Activated T-helper 1 cell treated with anti-CD3 and anti-CD28 coated beads, Interleukin-12 subunit alpha, Interleukin-12 subunit beta, Interleukin-2, Interleukin-4 antibody, amounts not matched to agents 30 ng/mL and 10 ng/mL and 1 ng/mL, durations not matched to agents 14 hours and 24 hours and 36 hours (primary cell): Measurements from ENCODE around the gene KRTAP1-4. TPM values are rescaled to one million over a fixed set of nuclear protein-coding genes. Genes with fewer than 3 reads are reported as not detected.
"Not testable (repeated sequence)": the region's sequence is repeated elsewhere in the genome, so short reads cannot be mapped to it uniquely, and the experiment has no call there.

Source experiments
- DNase-seq: peaks from one replicate; pipeline ENCODE4 v3.0.0; 2021; ENCODE audit warnings: low spot score
- H3K27ac Mint-ChIP-seq: one replicate; pipeline ENCODE4 v1.8.0; 2021; ENCODE audit warnings: mild to moderate bottlenecking, mixed read lengths
- H3K27me3 Mint-ChIP-seq: one replicate; pipeline ENCODE4 v1.8.0; 2022; ENCODE audit warnings: mild to moderate bottlenecking, moderate library complexity, mixed read lengths; ENCODE audit not compliant: insufficient read depth
- H3K36me3 Mint-ChIP-seq: one replicate; pipeline ENCODE4 v1.8.0; 2021; ENCODE audit warnings: low read depth, mixed read lengths
- H3K4me1 Mint-ChIP-seq: one replicate; pipeline ENCODE4 v1.8.0; 2021; ENCODE audit warnings: low read depth, mixed read lengths
- H3K4me3 Mint-ChIP-seq: one replicate; pipeline ENCODE4 v1.8.0; 2021; ENCODE audit warnings: mild to moderate bottlenecking, moderate library complexity, mixed read lengths
- H3K9me3 Mint-ChIP-seq: one replicate; pipeline ENCODE4 v1.8.0; 2021; ENCODE audit warnings: mixed read lengths
- intact Hi-C: fragments of 100-400 bp; cut with micrococcal nuclease; formaldehyde crosslinking; loops from one replicate; pipeline ENCODE4 v1.15.1; 2024
- total RNA-seq: library from RNA; stranded (reverse); gene quantifications from 2 replicates; pipeline ENCODE4 v1.2.3, GENCODE V29; 2022

KRTAP1-4 gene
- total RNA-seq, 1 donor from 2014 or later, result not detected

GRCh38 chr17:41037853-41038350 lies 7.9 kb upstream of the KRTAP1-4 start:
- no peak overlapping the region for H3K4me3 Mint-ChIP-seq
- H3K36me3 Mint-ChIP-seq, result no peaks in the 10 kb centered on the region
- DNase-seq, result no peak
- no peaks in the 10 kb centered on the region for H3K4me1 Mint-ChIP-seq
- no peak overlapping the region for H3K27ac Mint-ChIP-seq
- H3K27me3 Mint-ChIP-seq, result peaks cover 7% of the 10 kb centered on the region
- intact Hi-C loops, result no loop called here
- H3K9me3 Mint-ChIP-seq, result no peaks in the 10 kb centered on the region

- H3K36me3 Mint-ChIP-seq, H3K9me3 Mint-ChIP-seq, intact Hi-C loops, DNase-seq, H3K27me3 Mint-ChIP-seq, H3K27ac Mint-ChIP-seq, H3K4me3 Mint-ChIP-seq, H3K4me1 Mint-ChIP-seq: not testable (repeated sequence)
Measured at GRCh38 chr17:41034346-41034935, 4.4 kb upstream of the KRTAP1-4 start, which contains the start of gene KRTAP1-3. Gene KRTAP1-3 (minus strand): TSS chr17:41034874. CDS start chr17:41034821, 53 bp downstream.

GRCh38 chr17:41026715-41027471 lies 3.1 kb downstream of the KRTAP1-4 start, which contains the start of gene KRTAP1-5:
Gene KRTAP1-5 (minus strand): TSS chr17:41027208. CDS start chr17:41027155, 53 bp downstream.
- Mint-ChIP-seq H3K9me3 (no peaks in the 10 kb centered on the region), H3K4me3 (no peak within 1 kb of the TSS), H3K4me1 (no peaks in the 10 kb centered on the region), H3K27ac (no peak within 1 kb of the TSS), H3K27me3 (peaks cover 6% of the 10 kb centered on the region), H3K36me3 (no peaks in the 10 kb centered on the region)
- no peak for DNase-seq
- intact Hi-C loops, result no loop called here

GRCh38 chr17:41024697-41025096 lies 5.3 kb downstream of the KRTAP1-4 start:
- Mint-ChIP-seq H3K36me3 (no peaks in the 10 kb centered on the region), H3K4me3 (no peak overlapping the region), H3K27me3 (peaks cover 2% of the 10 kb centered on the region), H3K27ac (no peak overlapping the region), H3K9me3 (no peaks in the 10 kb centered on the region), H3K4me1 (no peaks in the 10 kb centered on the region)
- intact Hi-C loops, result no loop called here
- DNase-seq, result no peak

- no peak overlapping the region for H3K27ac Mint-ChIP-seq
- H3K36me3 Mint-ChIP-seq, result no peaks in the 10 kb centered on the region
- DNase-seq, result no peak
- peaks cover 2% of the 10 kb centered on the region for H3K27me3 Mint-ChIP-seq
- no peak overlapping the region for H3K4me3 Mint-ChIP-seq
- no peaks in the 10 kb centered on the region for H3K4me1 Mint-ChIP-seq
- intact Hi-C loops, result no loop called here
- no peaks in the 10 kb centered on the region for H3K9me3 Mint-ChIP-seq
Measured at GRCh38 chr17:41020336-41020735, 9.7 kb downstream of the KRTAP1-4 start.

GRCh38 chr17:41019415-41019814 lies 10.6 kb downstream of the KRTAP1-4 start:
- no peaks in the 10 kb centered on the region for H3K36me3 Mint-ChIP-seq
- intact Hi-C loops, result no loop called here

GRCh38 chr17:41018541-41018940 lies 11.5 kb downstream of the KRTAP1-4 start:
- Mint-ChIP-seq H3K4me1 (no peaks in the 10 kb centered on the region), H3K27me3 (peaks cover 2% of the 10 kb centered on the region)
- intact Hi-C loops, result no loop called here

More at GRCh38 chr17:41019415-41019814, 10.6 kb downstream of the KRTAP1-4 start:
- Mint-ChIP-seq H3K27me3 (peaks cover 2% of the 10 kb centered on the region), H3K27ac (no peak overlapping the region), H3K4me1 (no peaks in the 10 kb centered on the region), H3K9me3 (no peaks in the 10 kb centered on the region), H3K4me3 (no peak overlapping the region)
- no peak for DNase-seq

GRCh38 chr17:41016578-41017215 lies 13.3 kb downstream of the KRTAP1-4 start:
- no peaks in the 10 kb centered on the region for H3K36me3 Mint-ChIP-seq
- H3K9me3 Mint-ChIP-seq, result no peaks in the 10 kb centered on the region
- no peak for DNase-seq
- intact Hi-C loops, result no loop called here
- H3K27me3 Mint-ChIP-seq, result peaks cover 4% of the 10 kb centered on the region
- H3K4me1 Mint-ChIP-seq, result no peaks in the 10 kb centered on the region
- H3K4me3 Mint-ChIP-seq, result no peak overlapping the region
- no peak overlapping the region for H3K27ac Mint-ChIP-seq

More at GRCh38 chr17:41018541-41018940, 11.5 kb downstream of the KRTAP1-4 start:
- H3K9me3 Mint-ChIP-seq, result no peaks in the 10 kb centered on the region
- H3K27ac Mint-ChIP-seq, result no peak overlapping the region
- DNase-seq, result no peak
- no peaks in the 10 kb centered on the region for H3K36me3 Mint-ChIP-seq
- H3K4me3 Mint-ChIP-seq, result no peak overlapping the region

- no peak overlapping the region for H3K4me3 Mint-ChIP-seq
- no peak overlapping the region for H3K27ac Mint-ChIP-seq
- no peaks in the 10 kb centered on the region for H3K4me1 Mint-ChIP-seq
- no peaks in the 10 kb centered on the region for H3K36me3 Mint-ChIP-seq
- no peaks in the 10 kb centered on the region for H3K9me3 Mint-ChIP-seq
- no peak for DNase-seq
- H3K27me3 Mint-ChIP-seq, result peaks cover 6% of the 10 kb centered on the region
- intact Hi-C loops, result no loop called here
Measured at GRCh38 chr17:41015454-41015853, 14.5 kb downstream of the KRTAP1-4 start.

- no peak overlapping the region for H3K4me3 Mint-ChIP-seq
- intact Hi-C loops, result no loop called here
- no peak overlapping the region for H3K27ac Mint-ChIP-seq
- peaks cover 8% of the 10 kb centered on the region for H3K27me3 Mint-ChIP-seq
- H3K4me1 Mint-ChIP-seq, result no peaks in the 10 kb centered on the region
- no peaks in the 10 kb centered on the region for H3K36me3 Mint-ChIP-seq
- no peak for DNase-seq
- H3K9me3 Mint-ChIP-seq, result no peaks in the 10 kb centered on the region
Measured at GRCh38 chr17:41013606-41014005, 16.4 kb downstream of the KRTAP1-4 start.

- H3K27me3 Mint-ChIP-seq, result peaks cover 9% of the 10 kb centered on the region
- DNase-seq, result no peak
- no peaks in the 10 kb centered on the region for H3K9me3 Mint-ChIP-seq
- no peaks in the 10 kb centered on the region for H3K36me3 Mint-ChIP-seq
- no peaks in the 10 kb centered on the region for H3K4me1 Mint-ChIP-seq
- no peak overlapping the region for H3K27ac Mint-ChIP-seq
- no peak overlapping the region for H3K4me3 Mint-ChIP-seq
- intact Hi-C loops, result no loop called here
Measured at GRCh38 chr17:41013181-41013580, 16.8 kb downstream of the KRTAP1-4 start.

- no peaks in the 10 kb centered on the region for H3K36me3 Mint-ChIP-seq
- no peaks in the 10 kb centered on the region for H3K4me1 Mint-ChIP-seq
- H3K4me3 Mint-ChIP-seq, result no peak overlapping the region
- intact Hi-C loops, result no loop called here
- H3K27me3 Mint-ChIP-seq, result peaks cover 10% of the 10 kb centered on the region
- H3K27ac Mint-ChIP-seq, result no peak overlapping the region
- H3K9me3 Mint-ChIP-seq, result no peaks in the 10 kb centered on the region
- no peak for DNase-seq
Measured at GRCh38 chr17:41012326-41013120, 17.5 kb downstream of the KRTAP1-4 start.
